ENCODE measurements around the gene IFIT1.

IFIT1 gene

GRCh38 chr10:89391907-89392756, at the start of gene IFIT1:
IFIT1 (plus strand) TSS chr10:89392623; CDS start chr10:89392713, 90 bp downstream.
- peak; percentile 86 for DNase-seq

- no peak for DNase-seq
Observed at GRCh38 chr10:89343089-89343767, 49.2 kb upstream of the IFIT1 start.

GRCh38 chr10:89344156-89344555, 48.3 kb upstream of the IFIT1 start:
- no peak for DNase-seq

- DNase-seq = no peak
Observed at GRCh38 chr10:89345367-89346000, 46.9 kb upstream of the IFIT1 start.

GRCh38 chr10:89346405-89347254, 45.8 kb upstream of the IFIT1 start:
- DNase-seq = peak; percentile 60

- peak; percentile 8 for DNase-seq
Observed at GRCh38 chr10:89347701-89348457, 44.5 kb upstream of the IFIT1 start.

- no peak for DNase-seq
Observed at GRCh38 chr10:89348481-89348880, 43.9 kb upstream of the IFIT1 start.

- DNase-seq = no peak
Observed at GRCh38 chr10:89348975-89349374, 43.4 kb upstream of the IFIT1 start.

GRCh38 chr10:89350631-89351315, 41.6 kb upstream of the IFIT1 start:
- peak; percentile 13 for DNase-seq

- peak; percentile 24 for DNase-seq
Observed at GRCh38 chr10:89351412-89351779, 41.0 kb upstream of the IFIT1 start.

GRCh38 chr10:89351780-89352597, 40.4 kb upstream of the IFIT1 start:
- peak; percentile 98 for DNase-seq

- no peak for DNase-seq
Observed at GRCh38 chr10:89352802-89353201, 39.6 kb upstream of the IFIT1 start.

GRCh38 chr10:89355394-89355931, 37.0 kb upstream of the IFIT1 start:
- peak; percentile 60 for DNase-seq

- no peak for DNase-seq
Observed at GRCh38 chr10:89357096-89357495, 35.3 kb upstream of the IFIT1 start.

GRCh38 chr10:89357975-89358374, 34.4 kb upstream of the IFIT1 start:
- no peak for DNase-seq

- no peak for DNase-seq
Observed at GRCh38 chr10:89360157-89360556, 32.3 kb upstream of the IFIT1 start.

- DNase-seq = no peak
Observed at GRCh38 chr10:89362929-89363328, 29.5 kb upstream of the IFIT1 start.

- DNase-seq = no peak
Observed at GRCh38 chr10:89363729-89364442, 28.5 kb upstream of the IFIT1 start.

- DNase-seq = no peak
Observed at GRCh38 chr10:89364531-89364930, 27.9 kb upstream of the IFIT1 start.

- DNase-seq = no peak
Observed at GRCh38 chr10:89367529-89367928, 24.9 kb upstream of the IFIT1 start.

All from fibroblast of skin of right quadriceps (primary cell).